Superior temporal gyrus (tissue), 1 donor: ENCODE results near the gene ACSL3.

Experiments used
- DNase-seq: peaks from one replicate; pipeline ENCODE4 v3.0.0-alpha.2; 2016; ENCODE audit errors: extremely low spot score

Gene ACSL3

GRCh38 chr2:222942561-222942960 is 81.7 kb downstream of the ACSL3 start:
- DNase-seq = no peak

DNA sequence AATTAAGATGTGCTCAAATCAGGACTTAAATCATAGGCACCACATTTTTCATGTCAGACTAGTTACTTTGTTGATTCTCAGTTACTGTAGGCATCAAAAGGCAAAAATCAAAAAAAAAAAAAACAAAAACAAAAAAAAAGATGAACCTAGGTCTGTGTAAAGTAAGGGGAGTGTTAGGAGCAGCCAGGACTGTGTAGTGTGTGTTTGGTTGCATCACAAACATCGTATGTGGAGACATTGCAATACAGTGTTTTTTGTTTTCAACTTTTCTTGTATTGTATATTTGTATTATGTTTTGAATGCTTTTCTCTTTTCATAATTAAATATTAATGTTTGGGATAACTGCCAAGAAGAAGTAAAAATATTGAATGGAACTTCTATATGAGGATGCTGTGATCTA is 82.1 kb downstream of the ACSL3 start:
- no peak for DNase-seq

GRCh38 chr2:222943820-222944219 is 83.0 kb downstream of the ACSL3 start:
- no peak for DNase-seq

DNA sequence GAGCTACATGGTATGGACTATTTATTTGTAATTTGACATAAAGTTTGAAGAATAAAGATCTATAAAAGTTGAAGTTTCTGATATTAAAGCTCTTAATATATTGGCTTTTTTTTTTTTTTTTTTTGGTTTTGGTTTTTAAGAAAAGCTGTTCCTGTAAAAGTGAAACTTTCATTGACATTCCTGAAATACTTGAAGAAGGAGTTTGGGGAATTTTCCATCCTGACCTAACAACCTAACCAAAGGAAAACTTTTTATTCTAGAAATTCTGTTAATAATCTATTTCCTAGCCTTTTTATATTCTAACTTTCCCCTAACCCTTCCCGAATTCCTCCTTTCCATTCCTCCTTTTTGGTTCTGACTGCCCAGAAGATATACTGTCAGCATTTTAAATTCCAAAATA is 83.7 kb downstream of the ACSL3 start:
- no peak for DNase-seq

- DNase-seq = no peak
Observed at GRCh38 chr2:222944971-222945740, 84.3 kb downstream of the ACSL3 start.

GRCh38 chr2:222945887-222946286 is 85.1 kb downstream of the ACSL3 start:
- no peak for DNase-seq

DNA sequence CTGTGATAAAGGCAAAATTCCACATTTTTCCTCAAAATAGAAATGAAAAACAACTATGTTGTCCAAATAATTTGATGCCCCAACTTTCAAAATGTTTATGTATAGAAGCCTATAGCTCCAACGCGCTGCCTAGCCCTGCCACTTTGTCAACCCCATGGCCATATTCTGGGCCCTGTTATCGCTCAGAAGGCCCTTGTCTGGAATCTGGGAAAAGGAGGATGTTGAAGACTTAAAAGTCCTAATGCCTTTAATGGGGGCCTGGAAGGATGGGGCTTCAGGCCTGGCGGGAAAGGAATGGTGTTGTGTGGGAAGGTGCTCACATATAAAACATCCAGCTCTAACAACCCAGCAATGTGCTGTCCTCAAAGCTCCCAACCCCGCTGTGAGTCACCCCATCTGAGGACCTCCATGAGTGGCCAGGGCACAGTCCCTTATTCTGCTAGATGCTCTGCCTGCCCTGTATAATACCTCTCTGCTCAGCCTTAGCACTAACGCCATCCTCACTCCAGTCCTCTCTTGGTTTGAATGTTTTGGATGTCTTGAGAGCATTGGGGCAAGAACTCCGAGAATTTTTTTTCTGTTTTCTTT is 86.0 kb downstream of the ACSL3 start:
- DNase-seq = no peak

GRCh38 chr2:222949073-222949472 is 88.2 kb downstream of the ACSL3 start:
- DNase-seq = no peak

DNA sequence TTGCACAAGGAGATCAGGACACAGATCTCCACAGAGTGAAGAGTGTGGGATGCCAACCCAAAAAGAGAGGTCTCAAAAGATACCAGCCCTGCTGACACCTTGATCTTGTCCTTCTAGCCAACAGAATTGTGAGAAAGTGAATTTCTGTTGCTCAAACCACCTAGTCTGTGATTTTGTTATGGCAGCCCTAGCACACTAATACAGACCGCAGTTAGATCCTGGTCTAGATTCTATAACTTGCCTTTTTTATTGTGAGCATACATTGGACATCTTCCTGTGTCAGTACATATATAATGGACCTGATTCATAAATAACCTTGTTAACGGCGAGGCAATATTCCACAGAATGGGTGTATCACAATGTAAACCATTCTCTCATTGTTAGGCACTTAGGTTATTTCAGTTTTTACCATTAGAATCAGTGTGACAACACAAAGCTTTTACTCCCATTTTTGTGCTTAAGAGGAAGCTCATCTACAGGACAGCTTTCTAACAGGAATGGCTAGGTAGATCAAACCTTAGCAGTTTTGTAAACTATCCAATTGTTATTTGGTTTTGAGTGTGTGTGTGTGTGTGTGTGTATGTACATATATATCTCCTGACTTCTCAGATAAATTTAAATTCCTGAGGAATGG is 89.0 kb downstream of the ACSL3 start:
- no peak for DNase-seq

DNA sequence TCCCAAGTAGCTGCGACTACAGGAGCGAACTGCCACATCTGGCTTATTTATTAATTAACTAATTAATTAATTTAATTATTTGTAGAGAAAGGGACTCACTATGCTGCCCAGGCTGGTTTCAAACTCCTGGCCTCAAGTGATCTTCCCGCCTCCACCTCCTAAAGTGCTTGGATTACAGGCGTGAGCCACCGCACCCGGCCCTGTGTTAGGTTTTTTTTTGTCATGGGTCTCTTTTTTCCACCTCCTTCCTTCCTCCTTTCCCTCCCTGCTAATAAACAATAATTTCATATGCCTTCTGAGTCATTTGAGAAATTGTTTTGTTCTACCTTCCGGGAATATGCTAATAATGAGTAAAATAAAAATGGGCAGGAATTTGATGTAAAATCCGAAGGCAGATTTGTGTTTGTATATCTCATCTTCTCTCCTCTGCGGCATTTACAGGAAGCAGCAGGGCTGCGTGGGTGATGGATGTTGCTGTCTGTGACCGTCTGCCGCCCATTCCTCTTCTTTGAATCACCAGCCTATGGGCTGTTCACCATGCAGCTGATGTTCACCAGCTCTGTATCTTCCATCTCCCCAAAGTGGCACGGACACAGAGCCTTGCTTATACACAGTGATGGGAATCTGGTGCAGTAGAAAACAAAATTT is 89.9 kb downstream of the ACSL3 start:
- DNase-seq = no peak

GRCh38 chr2:222952204-222952603 is 91.4 kb downstream of the ACSL3 start:
- no peak for DNase-seq

DNA sequence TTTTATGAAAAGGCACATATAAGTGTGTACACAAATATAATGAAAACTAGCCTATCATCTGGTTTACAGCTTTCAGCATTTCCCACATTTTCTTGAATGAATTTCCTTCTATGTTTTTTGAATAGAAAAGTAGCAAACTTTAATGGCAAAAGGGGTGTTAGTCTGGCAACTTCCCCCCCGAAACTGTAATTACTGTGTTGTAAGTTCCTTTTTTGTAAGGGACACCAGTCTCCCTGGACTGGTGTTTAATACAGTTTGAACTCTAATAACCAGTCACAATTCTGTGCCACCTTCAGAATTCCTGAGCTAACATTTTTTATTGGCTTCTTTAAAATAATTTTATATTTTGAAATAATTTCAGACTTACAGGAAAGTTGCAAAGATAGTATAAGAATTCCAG is 94.2 kb downstream of the ACSL3 start:
- no peak for DNase-seq

DNA sequence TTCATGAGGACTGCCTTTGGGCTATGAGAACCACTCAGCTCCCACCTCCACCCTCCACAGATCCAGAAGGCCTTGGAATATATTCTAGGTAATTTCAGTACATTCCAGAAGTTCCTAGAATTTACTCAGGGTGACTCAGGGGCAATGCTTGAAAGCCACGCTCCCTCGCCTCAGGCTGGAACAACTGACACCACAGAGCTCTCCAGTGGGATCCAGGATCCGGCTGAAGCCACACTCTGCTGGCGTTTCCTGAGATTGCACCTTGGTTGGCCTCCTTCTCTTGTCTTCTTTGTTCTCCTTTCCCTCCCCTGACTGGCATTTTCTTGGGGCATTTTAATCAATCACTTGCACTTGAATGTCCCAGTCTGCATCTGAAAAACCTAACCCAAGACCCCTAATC is 98.5 kb downstream of the ACSL3 start:
- no peak for DNase-seq

- peak; percentile 22 for DNase-seq
Observed at GRCh38 chr2:222960126-222960525, 99.3 kb downstream of the ACSL3 start.

GRCh38 chr2:222963641-222964040 is 102.8 kb downstream of the ACSL3 start:
- no peak for DNase-seq

GRCh38 chr2:222964376-222965031 is 103.7 kb downstream of the ACSL3 start:
- no peak for DNase-seq

- no peak for DNase-seq
Observed at GRCh38 chr2:222965555-222965954, 104.7 kb downstream of the ACSL3 start.

DNA sequence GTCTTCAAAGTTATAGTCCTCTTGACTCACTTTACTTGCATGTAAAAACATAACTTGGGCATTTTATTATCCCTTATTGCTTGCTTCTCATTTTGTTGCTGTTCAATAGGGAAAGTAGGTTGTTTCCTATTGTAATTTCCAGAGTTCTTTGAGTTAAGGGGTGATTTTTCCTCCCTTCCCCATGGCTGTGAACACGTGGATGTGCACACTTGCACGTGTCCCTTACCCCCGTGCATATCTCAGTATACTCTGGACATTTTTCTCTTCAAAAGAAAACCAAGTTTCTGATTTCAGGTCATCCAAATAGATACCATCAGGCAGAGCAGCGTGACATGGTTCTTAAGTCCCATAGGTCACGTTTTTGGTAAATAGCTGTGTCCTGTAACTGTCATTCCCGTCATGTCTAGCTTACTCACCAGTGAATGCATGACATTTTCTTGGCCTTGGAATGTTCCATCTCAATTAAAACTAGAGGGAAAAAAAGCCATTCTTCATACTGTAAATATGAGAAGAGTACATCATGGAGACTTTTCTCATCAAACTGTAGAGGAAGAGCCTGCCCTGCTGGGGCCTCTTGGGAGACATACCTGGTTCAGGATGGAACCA is 107.8 kb downstream of the ACSL3 start:
- DNase-seq = no peak

DNA sequence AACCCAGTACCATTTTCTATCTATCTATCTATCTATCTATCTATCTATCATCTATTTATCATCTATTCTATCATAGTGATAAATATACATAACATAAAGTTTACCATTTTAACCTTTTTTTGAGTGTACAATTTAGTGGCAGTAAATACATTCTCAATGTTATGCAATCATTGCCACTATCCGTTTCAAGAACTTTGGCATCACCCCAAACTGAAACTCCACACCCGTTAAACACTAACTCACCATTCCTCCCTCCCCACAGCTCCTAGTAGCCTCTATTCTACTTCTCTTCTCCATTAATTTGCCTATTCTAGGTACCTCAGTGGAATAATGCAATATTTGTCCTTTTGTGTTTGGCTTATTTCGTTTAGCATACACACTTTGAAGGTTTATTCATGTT is 108.7 kb downstream of the ACSL3 start:
- no peak for DNase-seq

GRCh38 chr2:222972420-222972819 is 111.6 kb downstream of the ACSL3 start:
- DNase-seq = no peak

DNA sequence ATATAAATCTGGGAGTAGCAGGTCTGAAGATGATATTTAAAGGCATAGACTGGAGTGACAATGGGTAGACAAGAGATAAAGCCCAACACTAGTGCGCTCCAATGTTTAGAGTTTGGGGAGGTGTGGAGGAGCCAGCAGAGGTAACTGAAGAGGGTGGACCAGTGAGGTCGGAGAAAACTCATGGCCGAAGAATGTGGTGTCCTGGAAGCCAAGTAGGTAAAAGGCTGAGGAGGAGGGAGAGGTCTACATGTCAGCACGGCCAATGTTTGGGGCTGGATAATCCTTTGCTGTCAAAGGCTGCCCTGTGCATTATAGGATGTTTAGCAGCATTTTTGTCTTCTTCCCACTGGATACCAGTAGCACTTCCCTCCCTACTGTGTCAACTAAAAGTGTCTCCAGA is 112.4 kb downstream of the ACSL3 start:
- no peak for DNase-seq

GRCh38 chr2:222973733-222974132 is 112.9 kb downstream of the ACSL3 start:
- no peak for DNase-seq
